GM21576 (cell line): ENCODE results near the gene ADAM8.
A peak's percentile ranks its signal among the peaks of the same experiment; 100 is the strongest.
"Not testable (repeated sequence)": the region's sequence is repeated elsewhere in the genome, so short reads cannot be mapped to it uniquely, and the experiment has no call there.

Experiments used
- ATAC-seq: cut with Tn5 transposase; IDR thresholded peaks from one replicate; pipeline ENCODE4 v1.9.1; 2021; ENCODE audit warnings: mild to moderate bottlenecking, moderate library complexity; ENCODE audit not compliant: unreplicated experiment

ADAM8 gene

DNA sequence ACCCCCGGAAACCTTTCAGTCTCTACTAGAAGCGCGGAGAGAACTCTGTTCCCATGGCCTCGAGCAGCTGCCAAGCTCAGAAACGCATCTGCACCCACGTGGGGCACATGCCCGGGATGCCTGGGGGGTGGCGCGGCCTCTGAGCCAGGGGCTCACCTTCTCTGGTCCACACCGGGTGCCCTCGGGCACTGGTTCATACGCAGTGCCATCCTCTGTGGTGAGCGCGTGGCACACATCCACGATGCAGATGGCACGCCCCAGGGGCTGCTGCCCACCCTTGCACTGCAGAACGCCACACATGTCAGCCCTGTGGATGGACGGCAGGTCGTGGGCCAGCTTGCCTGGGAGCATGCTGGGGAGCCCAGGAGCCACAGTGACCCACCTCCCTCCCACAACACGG lies 6.5 kb downstream of the ADAM8 start:
- ATAC-seq = no peak

DNA sequence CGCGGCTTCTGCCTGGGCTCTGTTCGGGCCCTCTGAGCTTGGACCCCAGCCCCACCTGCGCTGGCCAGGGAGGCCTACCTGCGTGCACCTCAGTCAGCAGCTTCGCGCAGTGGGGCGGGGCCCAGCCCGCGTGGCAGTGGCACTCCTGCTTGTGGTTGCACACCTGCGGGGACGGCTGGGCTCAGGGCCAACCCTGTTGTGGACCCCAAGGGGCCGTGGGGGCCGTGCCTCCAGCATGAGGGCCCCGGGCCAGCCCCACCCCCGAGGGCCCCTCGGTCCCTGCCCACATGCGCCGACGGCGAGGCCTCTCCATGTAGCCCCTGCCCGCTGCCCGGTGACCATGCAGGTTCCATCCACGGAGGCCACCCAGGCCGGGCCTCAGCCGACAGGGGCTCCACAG lies 7.3 kb downstream of the ADAM8 start:
- no peak for ATAC-seq

- no peak for ATAC-seq
Observed at GRCh38 chr10:133268532-133268931, 8.1 kb downstream of the ADAM8 start.

- ATAC-seq = no peak
Observed at GRCh38 chr10:133267829-133268228, 8.8 kb downstream of the ADAM8 start.

DNA sequence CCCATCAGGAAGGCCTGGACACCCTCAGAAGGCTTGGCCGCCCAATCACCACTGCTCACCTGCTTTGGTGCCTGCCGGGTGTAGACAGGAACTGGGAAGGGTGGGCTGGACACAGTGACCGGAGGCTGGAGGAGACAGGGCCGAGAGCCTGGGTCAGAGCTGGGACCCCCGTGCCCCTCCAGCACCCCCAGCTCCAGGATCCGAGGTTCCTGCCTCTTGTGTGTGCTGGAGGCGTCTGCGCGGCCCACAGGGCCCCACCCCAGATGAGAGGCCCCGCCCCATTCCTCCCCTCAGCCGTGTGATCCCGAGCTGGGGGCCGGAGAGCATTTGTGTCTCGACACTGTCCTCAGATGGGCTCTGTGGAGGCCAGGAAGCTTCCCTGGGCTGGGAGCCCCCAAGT lies 9.4 kb downstream of the ADAM8 start:
- no peak for ATAC-seq

DNA sequence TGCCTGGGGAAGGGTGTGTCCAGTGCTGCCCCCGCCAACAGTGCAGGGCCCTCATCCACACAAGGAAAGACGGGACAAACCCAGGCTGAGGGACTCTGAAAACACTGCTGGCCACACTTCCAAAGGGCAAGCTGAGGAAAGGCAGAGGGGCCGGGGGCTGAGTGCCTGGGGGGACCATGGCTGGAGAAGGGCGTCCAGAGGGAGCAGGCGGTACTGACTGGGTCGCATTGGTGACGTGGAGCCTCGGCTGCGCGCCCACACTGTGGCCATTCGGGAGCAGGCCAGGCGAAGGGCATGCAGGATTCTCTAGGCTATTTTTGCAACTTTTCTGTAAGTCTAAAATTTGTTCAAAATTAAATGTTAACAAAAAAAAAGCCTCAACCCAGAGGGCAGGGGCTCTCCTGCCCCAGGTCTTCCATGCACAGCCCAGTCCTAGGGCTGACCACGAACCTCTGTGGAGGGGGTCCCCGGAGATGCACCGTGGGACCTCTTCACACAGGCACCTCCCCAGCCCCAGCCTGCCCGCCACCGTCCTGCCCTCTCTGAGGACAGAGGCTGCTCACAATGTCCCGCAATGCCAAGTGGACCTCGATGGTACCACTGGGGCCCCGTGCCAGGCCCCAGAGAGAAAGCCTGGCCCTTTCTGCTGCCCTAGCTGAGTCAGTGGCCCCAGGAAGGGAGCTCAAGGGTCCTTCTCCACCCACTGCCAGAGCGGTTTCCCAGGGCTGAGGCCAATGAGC lies 10.4 kb downstream of the ADAM8 start:
- no peak for ATAC-seq

GRCh38 chr10:133265052-133265451 lies 11.6 kb downstream of the ADAM8 start:
- not testable (repeated sequence) for ATAC-seq

GRCh38 chr10:133264461-133264860 lies 12.2 kb downstream of the ADAM8 start:
- ATAC-seq = no peak

- no peak for ATAC-seq
Observed at GRCh38 chr10:133263674-133264073, 13.0 kb downstream of the ADAM8 start.

- ATAC-seq = no peak
Observed at GRCh38 chr10:133262696-133263095, 14.0 kb downstream of the ADAM8 start.

GRCh38 chr10:133261726-133262325 lies 14.8 kb downstream of the ADAM8 start:
- ATAC-seq = peak; percentile 33

GRCh38 chr10:133260895-133261725 lies 15.6 kb downstream of the ADAM8 start:
- ATAC-seq = peak; percentile 38

- ATAC-seq = no peak
Observed at GRCh38 chr10:133259602-133259989, 17.1 kb downstream of the ADAM8 start.

GRCh38 chr10:133258818-133259601 lies 17.7 kb downstream of the ADAM8 start:
- no peak for ATAC-seq

DNA sequence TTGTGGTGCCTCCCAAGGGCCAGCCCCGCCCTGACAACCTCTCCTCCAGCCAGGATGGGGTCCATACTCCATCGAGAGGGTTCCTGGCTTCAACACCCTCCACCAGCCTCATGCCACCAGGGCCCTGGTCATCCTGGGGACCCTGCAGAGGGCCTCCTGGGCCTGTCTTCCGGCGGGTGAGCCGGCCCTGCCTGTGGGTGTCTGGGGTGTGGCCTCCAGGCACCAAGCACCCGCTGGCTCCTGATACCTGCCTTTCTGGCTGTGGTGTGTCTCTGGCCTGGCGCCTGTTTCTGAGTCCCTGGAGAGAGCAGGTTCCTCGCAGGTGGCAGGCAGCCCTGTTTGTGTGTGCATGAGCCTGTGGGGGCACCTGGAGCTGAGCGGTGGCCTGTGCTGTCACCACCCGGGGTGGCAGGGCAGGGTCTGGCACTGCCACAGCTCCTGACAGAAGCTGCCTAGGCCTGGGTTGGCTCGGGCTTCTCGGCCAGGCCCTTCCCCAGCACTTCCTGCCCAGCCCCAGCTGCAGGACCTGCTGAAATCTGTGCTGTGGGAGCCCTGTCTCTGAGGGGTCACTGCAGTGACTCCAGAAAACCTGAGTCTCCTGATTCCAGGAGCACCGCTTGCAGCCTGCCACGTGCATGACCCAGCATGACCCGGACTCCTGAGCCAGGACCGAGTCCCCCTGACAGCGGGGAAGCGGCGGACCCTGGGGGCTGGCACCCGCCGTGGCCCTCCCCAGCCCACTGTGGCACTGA lies 18.4 kb downstream of the ADAM8 start:
- ATAC-seq = no peak

- no peak for ATAC-seq
Observed at GRCh38 chr10:133257489-133258065, 19.1 kb downstream of the ADAM8 start.

GRCh38 chr10:133255323-133255722 lies 21.3 kb downstream of the ADAM8 start:
- ATAC-seq = no peak

GRCh38 chr10:133254421-133255120 lies 22.1 kb downstream of the ADAM8 start:
- ATAC-seq = no peak

DNA sequence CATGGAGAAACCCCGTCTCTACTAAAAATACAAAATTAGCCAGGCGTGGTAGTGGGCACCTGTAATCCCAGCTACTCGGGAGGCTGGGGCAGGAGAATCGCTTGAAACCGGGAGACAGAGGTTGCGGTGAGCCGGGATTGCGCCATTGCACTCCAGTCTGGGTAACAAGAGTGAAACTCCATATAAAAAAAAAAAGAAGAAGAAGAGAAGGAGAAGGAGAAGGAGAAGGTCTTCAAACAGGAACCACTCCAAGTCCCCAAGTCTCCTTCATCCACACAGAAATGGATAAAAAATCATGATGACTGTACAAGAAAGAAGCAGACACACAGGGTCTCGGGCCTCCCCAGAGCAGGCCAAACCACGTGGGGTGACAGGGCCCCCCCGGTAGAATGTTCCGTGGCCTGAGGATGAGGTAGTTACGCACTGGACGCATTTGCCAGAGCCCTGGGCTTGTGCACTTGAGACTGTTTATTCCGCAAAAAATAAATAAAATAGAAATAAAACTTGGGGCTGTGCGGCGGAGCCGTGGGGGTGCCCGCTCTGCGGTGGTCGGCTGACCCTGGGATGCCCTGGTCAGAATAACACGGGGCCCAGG lies 23.2 kb downstream of the ADAM8 start:
- ATAC-seq = no peak
